K562 (cell line): ENCODE measurements around the gene ADRM1. TPM values are rescaled to one million over a fixed set of nuclear protein-coding genes. Genes with fewer than 3 reads are reported as not detected.

Experiments used
- CBFB ChIP-seq: sonication (generic); formaldehyde crosslinking; IDR thresholded peaks from 2 replicates; pipeline ENCODE4 v1.4.0; 2020; ENCODE audit warnings: mild to moderate bottlenecking, missing genetic modification reagents
- CCAR2 ChIP-seq: fragments of 200-400 bp; formaldehyde crosslinking; IDR thresholded peaks from 2 replicates; pipeline ENCODE4 v1.6.1; 2017; ENCODE audit warnings: mild to moderate bottlenecking, low read depth, low read length
- EWSR1 ChIP-seq: fragments of 450-650 bp; IDR thresholded peaks from 2 replicates; pipeline ENCODE4 v1.6.1; 2018; ENCODE audit warnings: borderline replicate concordance, mild to moderate bottlenecking, low read depth, moderate library complexity; ENCODE audit not compliant: partially characterized antibody
- FOSL1 ChIP-seq: fragments of 200-800 bp; sonication (Bioruptor generic); conservative IDR thresholded peaks from 2 replicates; pipeline ENCODE4 v1.6.1; 2016; ENCODE audit warnings: missing genetic modification characterization, missing compliant biosample characterization
- GATA2 ChIP-seq: sonication (generic); formaldehyde crosslinking; IDR thresholded peaks from 2 replicates; pipeline ENCODE4 v1.4.0; 2020; ENCODE audit warnings: mild to moderate bottlenecking, missing genetic modification reagents
- HDAC1 ChIP-seq, 2 experiments: fragments of 450-650 bp; IDR thresholded peaks; 2 replicates each; pipeline ENCODE4 v1.6.1; 2016 to 2017; ENCODE audit warnings: inconsistent platforms in 1 of 2, mild to moderate bottlenecking in 1 of 2, moderate library complexity in 1 of 2
- HDAC3 ChIP-seq: fragments of 450-650 bp; IDR thresholded peaks from 2 replicates; pipeline ENCODE4 v1.6.1; 2018; ENCODE audit warnings: borderline replicate concordance, mild to moderate bottlenecking, moderate library complexity; ENCODE audit not compliant: partially characterized antibody
- HLTF ChIP-seq: fragments of 450-650 bp; IDR thresholded peaks from 2 replicates; pipeline ENCODE4 v1.6.1; 2016
- IRF2 ChIP-seq: sonication (generic); formaldehyde crosslinking; IDR thresholded peaks from 2 replicates; pipeline ENCODE4 v1.8.1; 2022; ENCODE audit warnings: mild to moderate bottlenecking, missing genetic modification reagents
- KLF10 ChIP-seq: fragments of 250-450 bp; sonication (Bioruptor Pico); IDR thresholded peaks from 2 replicates; pipeline ENCODE4 v1.6.1; 2021; ENCODE audit warnings: matching md5 sums
- MCM3 ChIP-seq: fragments of 450-650 bp; IDR thresholded peaks from 2 replicates; pipeline ENCODE4 v1.6.1; 2016
- MTA1 ChIP-seq: fragments of 450-650 bp; IDR thresholded peaks from 2 replicates; pipeline ENCODE4 v1.6.1; 2017; ENCODE audit warnings: borderline replicate concordance
- MYBL2 ChIP-seq, 2 experiments: fragments of 450-650 bp in 1 of 2; sonication (generic) in 1 of 2; formaldehyde crosslinking in 1 of 2; IDR thresholded peaks; 2 replicates each; pipeline versions ENCODE4 v1.6.1 to v1.8.1; 2017 to 2022; ENCODE audit warnings: borderline replicate concordance in 1 of 2, inconsistent platforms in 1 of 2, low read depth in 1 of 2, mild to moderate bottlenecking in 1 of 2, missing genetic modification reagents in 1 of 2, moderate library complexity in 1 of 2
- RBFOX2 ChIP-seq: fragments of 200-400 bp; formaldehyde crosslinking; IDR thresholded peaks from 2 replicates; pipeline ENCODE4 v1.6.1; 2017; ENCODE audit warnings: low read depth, mild to moderate bottlenecking, low read length, moderate library complexity
- RBM14 ChIP-seq: fragments of 200-400 bp; formaldehyde crosslinking; IDR thresholded peaks from 2 replicates; pipeline ENCODE4 v1.6.1; 2018; ENCODE audit warnings: low read depth, mild to moderate bottlenecking, low read length, moderate library complexity, borderline replicate concordance; ENCODE audit not compliant: insufficient read depth
- SNAPC5 ChIP-seq: fragments of 250-450 bp; sonication (Bioruptor Pico); IDR thresholded peaks from 2 replicates; pipeline ENCODE4 v1.8.0; 2021; ENCODE audit warnings: moderate library complexity, mild to moderate bottlenecking, inconsistent platforms
- TCF3 ChIP-seq: sonication (generic); formaldehyde crosslinking; IDR thresholded peaks from 2 replicates; pipeline ENCODE4 v1.4.0; 2020; ENCODE audit warnings: mild to moderate bottlenecking, missing genetic modification reagents
- VEZF1 ChIP-seq: fragments of 200-800 bp; sonication (Bioruptor generic); IDR thresholded peaks from 2 replicates; pipeline ENCODE4 v1.6.1; 2017; ENCODE audit warnings: missing genetic modification characterization, missing compliant biosample characterization
- ZBTB33 ChIP-seq: sonication (generic); formaldehyde crosslinking; IDR thresholded peaks from 2 replicates; pipeline ENCODE4 v1.8.1; 2023; ENCODE audit warnings: mild to moderate bottlenecking, missing genetic modification reagents
- ZBTB7A ChIP-seq: IDR thresholded peaks from 2 replicates; pipeline ENCODE4 v1.6.1; 2011; ENCODE audit warnings: low read depth, mild to moderate bottlenecking, low read length, moderate library complexity, borderline replicate concordance; ENCODE audit not compliant: control insufficient read depth
- ZNF174 ChIP-seq: fragments of 250-450 bp; sonication (Bioruptor Pico); IDR thresholded peaks from 2 replicates; pipeline ENCODE4 v1.4.0; 2020; ENCODE audit warnings: mild to moderate bottlenecking
- ZNF253 ChIP-seq: fragments of 250-450 bp; sonication (Bioruptor Pico); conservative IDR thresholded peaks from 2 replicates; pipeline ENCODE4 v1.6.1; 2021; ENCODE audit warnings: mild to moderate bottlenecking
- ZNF282 ChIP-seq: sonication (generic); formaldehyde crosslinking; IDR thresholded peaks from 2 replicates; pipeline ENCODE4 v1.8.1; 2023; ENCODE audit warnings: missing genetic modification reagents
- ZNF347 ChIP-seq: fragments of 450-650 bp; formaldehyde crosslinking; IDR thresholded peaks from 2 replicates; pipeline ENCODE4 v1.4.0; 2020; ENCODE audit warnings: low read depth, mild to moderate bottlenecking, moderate library complexity
- ZNF57 ChIP-seq: fragments of 450-650 bp; formaldehyde crosslinking; IDR thresholded peaks from 2 replicates; pipeline ENCODE4 v1.4.0; 2020; ENCODE audit warnings: mild to moderate bottlenecking, moderate library complexity
- polyA plus RNA-seq, 8 experiments: library from polyadenylated mRNA; depleted of rRNA in 4 of 8; stranded (reverse) in 5 of 8; unstranded in 3 of 8; fragments of >200 nt; fragmentation: Nextera tagmentation in 2 of 8; fragmentation: Illumina TruSeq in 1 of 8; extraction: Ambion mirVana in 2 of 8; extraction: Trizol in 1 of 8; gene quantifications; 2 replicates each; pipeline versions ENCODE4 v1.2.1 to v1.2.3, GENCODE V29; 2011 to 2014; ENCODE audit warnings: inconsistent platforms in 1 of 8, missing spikeins in 1 of 8
- total RNA-seq, 7 experiments: library from RNA; depleted of rRNA in 6 of 7; stranded (reverse); fragments of >200 nt in 6 of 7; fragmentation: Illumina TruSeq in 2 of 7; extraction: Trizol in 2 of 7; gene quantifications; 2 replicates each; pipeline versions ENCODE4 v1.2.1 to v1.2.3, GENCODE V29; 2011 to 2021; ENCODE audit warnings: low replicate concordance in 1 of 7

The ADRM1 gene
- total and polyA plus RNA-seq, 9 of the 15 experiments (the other 6 are each of a cell fraction or from before 2014, with no cell fraction given) = 5.0 to 223 (median 67.4) TPM

GRCh38 chr20:62302341-62303061 is at the start of gene ADRM1 (continued):
- TF ChIP-seq RBFOX2 = peak; percentile 87
- no peak for TF ChIP-seq TCF3 (CRISPR knock-in tag)
- no peak for TF ChIP-seq ZNF282
- 0 out of 2 replicates have a peak, but pooled peaks have one; percentile 41 for TF ChIP-seq FOSL1 (tag)
- 0 out of 2 replicates have a peak, but pooled peaks have one; percentile 71 for TF ChIP-seq RBM14
- no peak for TF ChIP-seq HDAC3
- no peak for TF ChIP-seq ZNF253
- TF ChIP-seq MTA1 = no peak
- no peak for TF ChIP-seq KLF10 (CRISPR knock-in tag)
- no peak for TF ChIP-seq MYBL2 (IDR thresholded peaks at IDR 0.05; ENCODE audit: low read depth)
- no peak for TF ChIP-seq MYBL2 (CRISPR knock-in tag; IDR thresholded peaks at IDR 0.05; ENCODE audit: borderline replicate concordance)
- TF ChIP-seq SNAPC5 (CRISPR knock-in tag) = no peak
- no peak for TF ChIP-seq MCM3
- peak; percentile 98 for TF ChIP-seq ZBTB7A
- TF ChIP-seq HLTF = peak; percentile 14; the same call in 1 of the 2 replicates
- TF ChIP-seq ZNF57 (CRISPR knock-in tag) = no peak
- TF ChIP-seq CCAR2 = no peak
- no peak for TF ChIP-seq ZNF174
- no peak for TF ChIP-seq IRF2 (CRISPR knock-in tag)
- peak; percentile 78 for TF ChIP-seq VEZF1 (CRISPR knock-in tag)
- no peak for TF ChIP-seq EWSR1
- no peak for TF ChIP-seq GATA2 (CRISPR knock-in tag)
- peak in 1 of 2 experiments; percentile 73; a peak in 2 of 4 replicates for TF ChIP-seq HDAC1 (IDR thresholded peaks at IDR 0.05)
- peak; percentile 32; the same call in 1 of the 2 replicates for TF ChIP-seq ZBTB33 (CRISPR knock-in tag)
- no peak for TF ChIP-seq CBFB (CRISPR knock-in tag)
- no peak for TF ChIP-seq ZNF347
